Measurements from ENCODE around the gene INAVA. TPM values are rescaled to one million over a fixed set of nuclear protein-coding genes. Genes with fewer than 3 reads are reported as not detected.

INAVA gene
- total RNA-seq, 4 donors from 2014 or later, result 33.8 to 492 (median 332) TPM

DNA sequence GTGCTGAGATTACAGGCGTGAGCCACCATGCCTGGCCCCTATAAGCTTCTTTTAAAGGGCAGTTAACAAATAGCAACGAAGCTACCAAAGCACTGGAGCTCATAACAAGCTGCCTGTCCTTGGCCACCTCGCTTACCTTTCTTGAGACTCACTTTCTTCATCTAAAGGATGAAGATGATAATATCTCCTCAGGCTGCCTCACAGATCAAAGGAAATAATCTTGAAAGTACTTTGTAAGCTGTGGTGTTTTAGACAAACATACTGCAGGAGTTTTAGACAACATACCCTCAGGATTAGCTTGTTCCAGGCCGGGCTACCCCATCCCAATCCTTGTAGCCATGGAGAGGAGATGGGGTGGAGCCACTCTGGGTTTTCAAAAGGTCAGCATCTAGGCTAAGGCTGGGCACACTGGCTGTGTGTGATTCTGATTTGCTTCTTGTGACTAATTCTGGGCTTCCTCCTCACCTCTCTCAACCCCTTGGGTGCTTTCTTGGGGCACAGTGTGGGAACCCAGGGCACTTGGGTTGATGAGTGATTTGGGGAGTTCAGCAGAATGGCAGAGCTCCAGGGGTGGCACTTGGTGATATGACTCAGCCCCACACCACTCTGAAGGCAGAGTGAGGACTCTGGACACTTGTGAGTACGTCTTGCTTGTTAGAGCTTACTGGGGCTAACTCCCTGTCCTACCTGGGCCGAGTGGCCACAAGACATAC is 16.7 kb upstream of the INAVA start:
- no peak for DNase-seq
- peaks cover 0 to 14% of the 10 kb centered on the region in 2 donors for H3K27me3 ChIP-seq
- H3K9me3 ChIP-seq, result no peaks in the 10 kb centered on the region
- H3K4me3 ChIP-seq, result no peak overlapping the region
- peaks cover 0 to 11% (median 8%) of the 10 kb centered on the region in 4 donors for H3K4me1 ChIP-seq
- peak overlapping the region in 1 of 4 donors; percentile 26 for H3K27ac ChIP-seq
- H3K36me3 ChIP-seq, result no peaks in the 10 kb centered on the region
- TF ChIP-seq POLR2A (IDR thresholded peaks at IDR 0.05), result no peak
- TF ChIP-seq, protein P1, sequence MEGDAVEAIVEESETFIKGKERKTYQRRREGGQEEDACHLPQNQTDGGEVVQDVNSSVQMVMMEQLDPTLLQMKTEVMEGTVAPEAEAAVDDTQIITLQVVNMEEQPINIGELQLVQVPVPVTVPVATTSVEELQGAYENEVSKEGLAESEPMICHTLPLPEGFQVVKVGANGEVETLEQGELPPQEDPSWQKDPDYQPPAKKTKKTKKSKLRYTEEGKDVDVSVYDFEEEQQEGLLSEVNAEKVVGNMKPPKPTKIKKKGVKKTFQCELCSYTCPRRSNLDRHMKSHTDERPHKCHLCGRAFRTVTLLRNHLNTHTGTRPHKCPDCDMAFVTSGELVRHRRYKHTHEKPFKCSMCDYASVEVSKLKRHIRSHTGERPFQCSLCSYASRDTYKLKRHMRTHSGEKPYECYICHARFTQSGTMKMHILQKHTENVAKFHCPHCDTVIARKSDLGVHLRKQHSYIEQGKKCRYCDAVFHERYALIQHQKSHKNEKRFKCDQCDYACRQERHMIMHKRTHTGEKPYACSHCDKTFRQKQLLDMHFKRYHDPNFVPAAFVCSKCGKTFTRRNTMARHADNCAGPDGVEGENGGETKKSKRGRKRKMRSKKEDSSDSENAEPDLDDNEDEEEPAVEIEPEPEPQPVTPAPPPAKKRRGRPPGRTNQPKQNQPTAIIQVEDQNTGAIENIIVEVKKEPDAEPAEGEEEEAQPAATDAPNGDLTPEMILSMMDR (IDR thresholded peaks at IDR 0.05), result no peak

DNA sequence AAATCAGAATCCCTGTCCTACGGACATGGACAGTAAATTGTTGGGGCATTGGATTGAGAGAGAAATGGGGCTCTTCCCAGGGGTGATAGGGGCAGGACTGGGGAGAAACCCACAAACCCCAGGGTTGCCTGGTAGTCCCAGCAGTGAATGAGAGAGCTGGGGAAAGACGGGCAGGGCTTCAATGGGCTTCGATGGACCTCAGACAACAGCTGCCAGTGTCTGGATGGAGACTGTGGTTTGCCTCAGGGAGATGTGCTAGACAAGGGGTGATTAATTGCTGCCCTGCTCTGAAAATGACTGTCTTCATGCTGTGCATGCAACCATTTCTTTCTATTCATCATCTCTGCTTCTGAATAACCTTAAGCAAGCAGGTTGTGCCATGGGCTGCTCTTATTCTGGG is 14.5 kb upstream of the INAVA start:
- no peak for TF ChIP-seq POLR2A (IDR thresholded peaks at IDR 0.05)
- TF ChIP-seq, protein P1 (IDR thresholded peaks at IDR 0.05), result no peak
- no peak overlapping the region for H3K4me3 ChIP-seq
- no peaks in the 10 kb centered on the region for H3K27me3 ChIP-seq
- no peaks in the 10 kb centered on the region for H3K36me3 ChIP-seq
- H3K27ac ChIP-seq, result no peak overlapping the region
- DNase-seq, result no peak
- H3K9me3 ChIP-seq, result no peaks in the 10 kb centered on the region
- no peaks in the 10 kb centered on the region for H3K4me1 ChIP-seq

DNA sequence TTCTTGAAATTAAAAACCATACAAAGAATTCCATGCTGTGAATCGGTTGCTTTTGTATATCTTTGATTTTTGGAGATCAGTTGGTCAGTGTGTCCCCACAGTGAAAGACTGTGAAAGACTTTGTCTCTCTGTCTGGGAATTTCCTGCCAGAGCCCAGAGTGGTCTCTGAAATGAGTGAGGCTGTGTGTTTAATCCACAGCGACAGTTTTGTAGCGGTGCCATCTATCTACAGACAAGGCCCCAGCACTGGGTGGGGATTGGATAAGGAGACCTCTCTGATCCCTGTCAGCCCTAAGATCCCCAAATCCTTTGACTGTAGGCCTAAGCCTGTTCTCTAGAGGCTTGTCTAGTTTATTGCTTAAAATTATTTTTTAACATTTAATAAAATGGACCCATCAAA is 11.6 kb upstream of the INAVA start:
- Histone ChIP-seq H3K27me3 (no peaks in the 10 kb centered on the region), H3K9me3 (no peaks in the 10 kb centered on the region), H3K4me3 (no peak overlapping the region), H3K4me1 (peaks cover 0 to 3% (median 0%) of the 10 kb centered on the region in 4 donors), H3K36me3 (no peaks in the 10 kb centered on the region), H3K27ac (no peak overlapping the region)
- no peak for TF ChIP-seq POLR2A (IDR thresholded peaks at IDR 0.05)
- TF ChIP-seq, protein P1 (IDR thresholded peaks at IDR 0.05), result no peak
- DNase-seq, result no peak

DNA sequence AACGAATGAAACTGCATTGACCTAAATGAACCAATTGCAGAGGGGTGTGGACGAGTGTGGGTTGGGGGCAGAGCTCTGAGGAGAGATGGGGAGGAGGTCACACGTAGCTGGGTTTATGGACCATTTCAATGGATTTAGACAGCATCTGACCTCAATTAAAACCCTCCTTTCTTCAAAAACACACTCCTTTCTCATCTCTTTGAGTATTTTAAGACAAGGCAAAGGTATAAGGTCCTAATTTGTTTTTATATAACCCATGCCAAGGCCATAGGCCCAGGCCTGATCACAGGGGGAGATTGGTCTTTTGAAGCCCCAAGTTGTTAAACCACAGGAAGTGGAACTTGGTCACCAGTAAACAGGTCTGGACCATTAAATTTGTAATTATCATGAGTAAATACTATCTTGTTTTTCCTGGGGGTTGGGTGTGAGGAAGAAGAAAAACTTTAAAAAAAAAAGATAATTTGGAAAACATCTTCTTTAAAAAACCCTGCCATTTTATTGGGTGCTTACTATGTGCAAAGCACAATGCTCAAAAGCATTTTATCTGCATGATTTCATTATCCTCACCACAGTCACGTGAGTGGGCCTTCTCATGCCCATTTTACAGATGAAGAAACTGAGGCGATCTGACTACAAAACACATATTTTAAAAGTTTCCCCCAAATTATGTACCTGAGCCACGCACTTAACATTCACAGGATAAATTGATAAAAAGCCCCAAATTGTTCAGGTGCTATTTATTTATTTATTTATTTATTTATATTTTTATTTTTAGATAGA is 8.9 kb upstream of the INAVA start:
- Histone ChIP-seq H3K9me3 (no peaks in the 10 kb centered on the region), H3K4me3 (no peak overlapping the region), H3K27ac (no peak overlapping the region), H3K27me3 (no peaks in the 10 kb centered on the region), H3K4me1 (peaks cover 0 to 8% (median 5%) of the 10 kb centered on the region in 4 donors), H3K36me3 (no peaks in the 10 kb centered on the region)
- DNase-seq, result no peak
- TF ChIP-seq, protein P1 (IDR thresholded peaks at IDR 0.05), result no peak
- no peak for TF ChIP-seq POLR2A (IDR thresholded peaks at IDR 0.05)

DNA sequence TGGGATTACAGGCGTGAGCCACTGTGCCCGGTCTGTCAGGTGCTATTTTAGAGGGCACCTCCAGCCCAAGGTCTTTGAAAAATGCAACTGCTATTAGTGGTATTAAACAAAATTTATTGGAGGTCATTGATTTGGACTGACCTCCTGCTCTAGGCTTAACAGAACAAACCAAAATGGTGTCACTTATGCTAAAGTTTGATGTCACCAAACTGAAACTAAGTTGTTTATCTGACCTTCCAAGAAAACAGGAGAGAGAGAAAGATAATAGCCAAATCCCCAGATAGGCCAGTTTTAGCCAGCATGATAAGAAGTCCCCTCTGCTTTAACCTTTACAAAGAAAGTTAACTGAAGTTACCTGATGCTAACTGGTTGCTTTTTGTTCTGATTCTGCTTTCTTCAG is 8.1 kb upstream of the INAVA start:
- Histone ChIP-seq H3K4me1 (peaks cover 0 to 9% (median 6%) of the 10 kb centered on the region in 4 donors), H3K4me3 (no peak overlapping the region), H3K36me3 (no peaks in the 10 kb centered on the region), H3K9me3 (no peaks in the 10 kb centered on the region), H3K27me3 (no peaks in the 10 kb centered on the region), H3K27ac (no peak overlapping the region)
- DNase-seq, result no peak
- TF ChIP-seq, protein P1 (IDR thresholded peaks at IDR 0.05), result no peak
- TF ChIP-seq POLR2A (IDR thresholded peaks at IDR 0.05), result no peak

All from Peyer's patch (tissue), 4 donors.